HPDE6-E6E7 (cell line): ENCODE measurements around the gene RPAP2.
"Not testable (repeated sequence)": the region's sequence is repeated elsewhere in the genome, so short reads cannot be mapped to it uniquely, and the experiment has no call there.

ENCODE experiments used
- DNase-seq: peaks from one replicate; pipeline ENCODE4 v3.0.0; 2011; ENCODE audit warnings: missing footprints; ENCODE audit errors: extremely low spot score

RPAP2 gene

GRCh38 chr1:92298573-92299476 lies at the start of gene RPAP2, which contains the start of gene GLMN:
Gene RPAP2 (plus strand): TSS chr1:92299059. CDS start chr1:92299074, 15 bp downstream.
Gene GLMN (minus strand): TSS chr1:92298987. CDS start chr1:92297999, 988 bp downstream.
- DNase-seq, result peak; percentile 78

GRCh38 chr1:92254714-92255113 lies 44.1 kb upstream of the RPAP2 start:
- not testable (repeated sequence) for DNase-seq

- DNase-seq, result peak; percentile 8
Observed at GRCh38 chr1:92259350-92259749, 39.5 kb upstream of the RPAP2 start.

- no peak for DNase-seq
Observed at GRCh38 chr1:92262516-92262915, 36.3 kb upstream of the RPAP2 start.

- no peak for DNase-seq
Observed at GRCh38 chr1:92273039-92273438, 25.8 kb upstream of the RPAP2 start.

- DNase-seq, result no peak
Observed at GRCh38 chr1:92274939-92275338, 23.9 kb upstream of the RPAP2 start.

GRCh38 chr1:92276082-92276481 lies 22.8 kb upstream of the RPAP2 start:
- no peak for DNase-seq

- no peak for DNase-seq
Observed at GRCh38 chr1:92277105-92277723, 21.6 kb upstream of the RPAP2 start.

GRCh38 chr1:92279781-92280180 lies 19.1 kb upstream of the RPAP2 start:
- DNase-seq, result not testable (repeated sequence)

GRCh38 chr1:92281411-92281810 lies 17.4 kb upstream of the RPAP2 start:
- not testable (repeated sequence) for DNase-seq

GRCh38 chr1:92291372-92291999 lies 7.4 kb upstream of the RPAP2 start:
- DNase-seq, result peak; percentile 14

GRCh38 chr1:92298213-92298572 lies 666 bp upstream of the RPAP2 start:
- no peak for DNase-seq

- DNase-seq, result no peak
Observed at GRCh38 chr1:92299477-92300150, 755 bp downstream of the RPAP2 start.

- DNase-seq, result no peak
Observed at GRCh38 chr1:92301021-92301420, 2.2 kb downstream of the RPAP2 start.

- no peak for DNase-seq
Observed at GRCh38 chr1:92306020-92306419, 7.2 kb downstream of the RPAP2 start.

GRCh38 chr1:92307980-92308379 lies 9.1 kb downstream of the RPAP2 start:
- no peak for DNase-seq

- DNase-seq, result no peak
Observed at GRCh38 chr1:92310185-92310597, 11.3 kb downstream of the RPAP2 start.

- DNase-seq, result no peak
Observed at GRCh38 chr1:92314024-92314423, 15.2 kb downstream of the RPAP2 start.

- DNase-seq, result no peak
Observed at GRCh38 chr1:92315766-92316599, 17.1 kb downstream of the RPAP2 start.

- no peak for DNase-seq
Observed at GRCh38 chr1:92317836-92318493, 19.1 kb downstream of the RPAP2 start.
